ENCODE measurements around the gene USP28. TPM values are rescaled to one million over a fixed set of nuclear protein-coding genes. Genes with fewer than 3 reads are reported as not detected.

Gene USP28
- total and polyA plus RNA-seq, 2 donors (not counting 1 experiment from before 2014, with no cell fraction given) = 22.4 to 37.7 TPM

DNA sequence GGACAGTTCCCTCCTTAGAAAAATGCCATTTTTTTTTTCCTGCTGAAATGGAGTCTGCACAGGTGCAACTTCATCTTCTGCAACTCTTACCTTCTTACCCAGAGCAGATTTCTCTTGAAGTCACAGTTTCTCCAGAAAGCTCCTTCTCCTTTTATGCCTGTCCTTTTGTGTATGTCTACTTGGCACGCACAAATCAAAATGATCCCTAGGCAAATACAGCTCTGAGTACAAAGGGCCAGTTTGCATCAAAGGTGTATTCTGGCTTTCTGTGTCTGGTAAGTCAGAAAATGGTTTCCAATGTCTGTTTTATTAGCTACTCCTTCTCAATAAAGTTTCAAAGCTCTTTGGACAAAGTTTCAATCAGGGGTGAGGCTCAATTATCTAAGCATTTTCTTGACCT lies 93.2 kb downstream of the USP28 start:
- no peak for DNase-seq (ENCODE audit: low read depth in 2 of 2)
- no peak overlapping the region for H3K27ac ChIP-seq (ENCODE audit: insufficient read depth, low read length)
- H3K36me3 ChIP-seq (ENCODE audit: control insufficient read depth, insufficient read depth, low read length) = no peaks in the 10 kb centered on the region
- no peak overlapping the region for H3K4me2 ChIP-seq (ENCODE audit: extremely low read depth, insufficient read depth, low read length)
- H3K4me1 ChIP-seq (ENCODE audit: control insufficient read depth, extremely low read depth, insufficient read depth, low read length) = no peaks in the 10 kb centered on the region
- no peak overlapping the region for H2AFZ ChIP-seq (ENCODE audit: low read length)
- H3K9ac ChIP-seq (ENCODE audit: insufficient read depth, low read length) = no peak overlapping the region
- no peaks in the 10 kb centered on the region for H3K9me3 ChIP-seq (ENCODE audit: control insufficient read depth, insufficient read depth, low read depth, low read length)
- no peak for TF ChIP-seq EZH2 (IDR thresholded peaks at IDR 0.05; ENCODE audit: low read length, missing control alignments)
- TF ChIP-seq, protein P1, sequence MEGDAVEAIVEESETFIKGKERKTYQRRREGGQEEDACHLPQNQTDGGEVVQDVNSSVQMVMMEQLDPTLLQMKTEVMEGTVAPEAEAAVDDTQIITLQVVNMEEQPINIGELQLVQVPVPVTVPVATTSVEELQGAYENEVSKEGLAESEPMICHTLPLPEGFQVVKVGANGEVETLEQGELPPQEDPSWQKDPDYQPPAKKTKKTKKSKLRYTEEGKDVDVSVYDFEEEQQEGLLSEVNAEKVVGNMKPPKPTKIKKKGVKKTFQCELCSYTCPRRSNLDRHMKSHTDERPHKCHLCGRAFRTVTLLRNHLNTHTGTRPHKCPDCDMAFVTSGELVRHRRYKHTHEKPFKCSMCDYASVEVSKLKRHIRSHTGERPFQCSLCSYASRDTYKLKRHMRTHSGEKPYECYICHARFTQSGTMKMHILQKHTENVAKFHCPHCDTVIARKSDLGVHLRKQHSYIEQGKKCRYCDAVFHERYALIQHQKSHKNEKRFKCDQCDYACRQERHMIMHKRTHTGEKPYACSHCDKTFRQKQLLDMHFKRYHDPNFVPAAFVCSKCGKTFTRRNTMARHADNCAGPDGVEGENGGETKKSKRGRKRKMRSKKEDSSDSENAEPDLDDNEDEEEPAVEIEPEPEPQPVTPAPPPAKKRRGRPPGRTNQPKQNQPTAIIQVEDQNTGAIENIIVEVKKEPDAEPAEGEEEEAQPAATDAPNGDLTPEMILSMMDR (conservative IDR thresholded peaks at IDR 0.05 in 1 of 2, IDR thresholded peaks at IDR 0.05 in 1 of 2; ENCODE audit: low read depth in 1 of 2, low read length in 2 of 2) = no peak
- H4K20me1 ChIP-seq (ENCODE audit: control insufficient read depth, extremely low read depth, insufficient read depth, low read length) = no peaks in the 10 kb centered on the region
- no peaks in the 10 kb centered on the region for H3K79me2 ChIP-seq (ENCODE audit: control insufficient read depth, insufficient read depth, low read length)
- H3K4me3 ChIP-seq (replicated peaks in 1 of 4; ENCODE audit: control extremely low read depth in 1 of 4, insufficient read depth in 1 of 4, low read depth in 3 of 4, low read length in 4 of 4) = no peak overlapping the region
- peaks cover 4% of the 10 kb centered on the region for H3K27me3 ChIP-seq (ENCODE audit: control insufficient read depth, insufficient read depth, low read length)

DNA sequence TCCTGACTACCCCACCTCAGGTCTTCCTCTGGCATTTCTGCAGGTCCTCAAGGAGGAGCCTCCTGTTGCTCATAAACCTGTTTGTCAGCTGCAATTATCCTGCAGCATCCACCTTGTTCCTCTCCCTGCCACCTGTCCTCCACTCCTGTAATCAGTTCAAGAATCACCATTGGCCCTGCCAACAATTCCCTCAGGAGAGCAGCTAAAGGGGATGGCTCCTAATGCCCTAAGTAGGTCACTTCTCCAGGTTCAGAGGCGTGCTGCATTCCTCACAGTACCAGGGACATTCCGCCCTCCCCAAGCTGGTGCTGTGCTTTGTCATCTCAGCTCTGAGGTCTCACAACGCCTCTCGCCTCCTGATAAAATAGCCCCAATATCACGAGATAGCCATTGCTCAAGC lies 93.7 kb downstream of the USP28 start:
- peaks cover 4% of the 10 kb centered on the region for H3K27me3 ChIP-seq (ENCODE audit: control insufficient read depth, insufficient read depth, low read length)
- no peak overlapping the region for H2AFZ ChIP-seq (ENCODE audit: low read length)
- no peaks in the 10 kb centered on the region for H4K20me1 ChIP-seq (ENCODE audit: control insufficient read depth, extremely low read depth, insufficient read depth, low read length)
- no peaks in the 10 kb centered on the region for H3K9me3 ChIP-seq (ENCODE audit: control insufficient read depth, insufficient read depth, low read depth, low read length)
- H3K4me2 ChIP-seq (ENCODE audit: extremely low read depth, insufficient read depth, low read length) = no peak overlapping the region
- H3K4me3 ChIP-seq (replicated peaks in 1 of 4; ENCODE audit: control extremely low read depth in 1 of 4, insufficient read depth in 1 of 4, low read depth in 3 of 4, low read length in 4 of 4) = no peak overlapping the region
- DNase-seq (ENCODE audit: low read depth in 2 of 2) = no peak
- H3K9ac ChIP-seq (ENCODE audit: insufficient read depth, low read length) = no peak overlapping the region
- H3K4me1 ChIP-seq (ENCODE audit: control insufficient read depth, extremely low read depth, insufficient read depth, low read length) = no peaks in the 10 kb centered on the region
- H3K36me3 ChIP-seq (ENCODE audit: control insufficient read depth, insufficient read depth, low read length) = no peaks in the 10 kb centered on the region
- no peak overlapping the region for H3K27ac ChIP-seq (ENCODE audit: insufficient read depth, low read length)
- no peaks in the 10 kb centered on the region for H3K79me2 ChIP-seq (ENCODE audit: control insufficient read depth, insufficient read depth, low read length)
- TF ChIP-seq, protein P1 (conservative IDR thresholded peaks at IDR 0.05 in 1 of 2, IDR thresholded peaks at IDR 0.05 in 1 of 2; ENCODE audit: low read depth in 1 of 2, low read length in 2 of 2) = no peak
- TF ChIP-seq EZH2 (IDR thresholded peaks at IDR 0.05; ENCODE audit: low read length, missing control alignments) = no peak

DNA sequence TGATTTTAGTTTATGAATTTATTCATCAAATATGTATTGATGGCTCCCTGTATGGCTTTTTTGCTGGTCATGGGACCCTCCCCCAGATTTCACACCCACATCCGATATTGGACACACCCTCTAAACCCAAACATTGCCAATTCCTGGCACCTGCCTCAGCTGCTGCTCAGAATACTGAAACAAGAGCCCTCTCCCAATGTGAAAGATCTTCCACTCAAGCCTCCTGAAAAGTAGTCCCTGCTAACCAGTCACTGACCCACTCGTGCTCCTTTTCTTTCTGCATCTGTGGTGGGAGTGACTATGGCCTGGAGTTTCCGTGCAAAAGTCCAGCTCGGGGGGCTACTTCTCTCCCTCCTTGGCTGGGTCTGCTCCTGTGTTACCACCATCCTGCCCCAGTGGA lies 95.9 kb downstream of the USP28 start, which contains the start of gene CLDN25:
Gene CLDN25, plus strand, starts transcription at position 301 of the 400 bp plus-strand sequence. Its CDS starts 0 bp downstream, at position 301.
- H3K27ac ChIP-seq (ENCODE audit: insufficient read depth, low read length) = no peak within 1 kb of the TSS
- no peak within 1 kb of the TSS for H2AFZ ChIP-seq (ENCODE audit: low read length)
- no peaks in the 10 kb centered on the region for H3K4me1 ChIP-seq (ENCODE audit: control insufficient read depth, extremely low read depth, insufficient read depth, low read length)
- H3K4me2 ChIP-seq (ENCODE audit: extremely low read depth, insufficient read depth, low read length) = no peak within 1 kb of the TSS
- H3K79me2 ChIP-seq (ENCODE audit: control insufficient read depth, insufficient read depth, low read length) = no peaks in the 10 kb centered on the region
- H3K9me3 ChIP-seq (ENCODE audit: control insufficient read depth, insufficient read depth, low read depth, low read length) = no peaks in the 10 kb centered on the region
- H3K9ac ChIP-seq (ENCODE audit: insufficient read depth, low read length) = no peak within 1 kb of the TSS
- DNase-seq (ENCODE audit: low read depth in 2 of 2) = no peak
- H3K27me3 ChIP-seq (ENCODE audit: control insufficient read depth, insufficient read depth, low read length) = peaks cover 4% of the 10 kb centered on the region
- no peak for TF ChIP-seq EZH2 (IDR thresholded peaks at IDR 0.05; ENCODE audit: low read length, missing control alignments)
- TF ChIP-seq, protein P1 (conservative IDR thresholded peaks at IDR 0.05 in 1 of 2, IDR thresholded peaks at IDR 0.05 in 1 of 2; ENCODE audit: low read depth in 1 of 2, low read length in 2 of 2) = no peak
- H3K4me3 ChIP-seq (replicated peaks in 1 of 4; ENCODE audit: control extremely low read depth in 1 of 4, insufficient read depth in 1 of 4, low read depth in 3 of 4, low read length in 4 of 4) = no peak within 1 kb of the TSS
- H3K36me3 ChIP-seq (ENCODE audit: control insufficient read depth, insufficient read depth, low read length) = no peaks in the 10 kb centered on the region
- H4K20me1 ChIP-seq (ENCODE audit: control insufficient read depth, extremely low read depth, insufficient read depth, low read length) = no peaks in the 10 kb centered on the region
